Right atrium auricular region (tissue), 2 donors: Measurements from ENCODE around the gene XKR7. TPM values are rescaled to one million over a fixed set of nuclear protein-coding genes. Genes with fewer than 3 reads are reported as not detected.

Source experiments
- DNase-seq: peaks from one replicate; pipeline ENCODE4 v3.0.0-alpha.2; 2019; ENCODE audit warnings: low spot score
- H3K27ac ChIP-seq, 2 donors: fragments of 200-600 bp; sonication (generic); 1 replicate in 1 of 2; 2 replicates in 1 of 2; pipeline ENCODE4 v1.5.1; 2016 to 2019
- H3K27me3 ChIP-seq, 2 donors: fragments of 200-600 bp; sonication (generic); one replicate each; pipeline versions ENCODE4 v1.5.1 to v1.6.0; 2017 to 2019
- H3K36me3 ChIP-seq: fragments of 200-600 bp; sonication (generic); one replicate; pipeline ENCODE4 v1.5.1; 2016
- H3K4me1 ChIP-seq, 2 donors: fragments of 200-600 bp; sonication (generic); one replicate each; pipeline versions ENCODE4 v1.5.1 to v1.6.0; 2017 to 2019
- H3K4me3 ChIP-seq, 2 donors: fragments of 200-600 bp; sonication (generic); 1 replicate in 1 of 2; 2 replicates in 1 of 2; pipeline ENCODE4 v1.5.1; 2017 to 2019; ENCODE audit warnings: mild to moderate bottlenecking in 1 of 2, moderate library complexity in 1 of 2
- H3K9me3 ChIP-seq, 2 donors: fragments of 200-600 bp; sonication (generic); one replicate each; pipeline ENCODE4 v1.5.1; 2019
- total RNA-seq, 2 donors: library from RNA; depleted of rRNA; stranded (reverse); fragments of >200 nt; gene quantifications; one replicate each; pipeline ENCODE4 v1.1.0, GENCODE V29; 2016
- TF ChIP-seq, protein P1 (sequence below), 2 donors: fragments of 200-600 bp; sonication (generic); IDR thresholded peaks; one replicate each; pipeline ENCODE4 v1.5.1; 2019; ENCODE audit warnings: antibody characterized with exemption in 2 of 2

XKR7 gene
- total RNA-seq, 2 donors from 2014 or later = not detected

DNA sequence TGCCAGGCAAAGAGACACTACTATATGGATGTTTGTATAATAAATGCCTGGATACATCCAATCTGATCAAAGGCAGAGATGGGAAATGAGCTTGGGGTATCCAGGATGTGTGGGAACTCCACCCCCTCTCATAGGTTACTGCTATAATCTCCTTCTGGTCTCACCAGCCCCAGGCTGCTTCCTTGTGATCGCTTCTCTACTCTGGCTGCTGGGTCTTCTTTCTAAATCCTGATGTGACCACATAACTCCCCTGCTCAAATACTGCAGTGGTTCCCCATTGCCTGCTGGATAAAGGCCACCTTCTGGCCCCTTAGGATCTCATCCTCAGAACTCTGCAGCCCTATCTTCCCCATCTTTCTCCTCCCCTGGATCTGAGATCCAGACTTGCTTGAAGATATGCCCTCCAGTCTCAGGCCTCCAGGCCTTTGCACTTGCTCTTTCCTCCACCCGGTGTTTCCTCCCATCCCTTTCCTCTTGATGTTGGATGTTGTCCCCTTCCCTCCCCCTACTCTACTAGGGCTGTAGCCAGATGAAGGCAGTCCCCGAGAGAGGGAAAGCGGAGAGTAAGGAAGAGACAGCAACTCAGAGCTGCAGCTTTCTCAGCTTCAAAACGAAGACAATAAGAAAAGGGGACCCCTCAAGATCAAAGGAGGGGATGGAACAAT is 828 bp upstream of the XKR7 start:
- peaks cover 0 to 10% of the 10 kb centered on the region in 2 donors for H3K27me3 ChIP-seq
- no peak overlapping the region for H3K27ac ChIP-seq
- H3K4me1 ChIP-seq = peaks cover 0 to 8% of the 10 kb centered on the region in 2 donors
- no peaks in the 10 kb centered on the region for H3K36me3 ChIP-seq
- TF ChIP-seq, protein P1, sequence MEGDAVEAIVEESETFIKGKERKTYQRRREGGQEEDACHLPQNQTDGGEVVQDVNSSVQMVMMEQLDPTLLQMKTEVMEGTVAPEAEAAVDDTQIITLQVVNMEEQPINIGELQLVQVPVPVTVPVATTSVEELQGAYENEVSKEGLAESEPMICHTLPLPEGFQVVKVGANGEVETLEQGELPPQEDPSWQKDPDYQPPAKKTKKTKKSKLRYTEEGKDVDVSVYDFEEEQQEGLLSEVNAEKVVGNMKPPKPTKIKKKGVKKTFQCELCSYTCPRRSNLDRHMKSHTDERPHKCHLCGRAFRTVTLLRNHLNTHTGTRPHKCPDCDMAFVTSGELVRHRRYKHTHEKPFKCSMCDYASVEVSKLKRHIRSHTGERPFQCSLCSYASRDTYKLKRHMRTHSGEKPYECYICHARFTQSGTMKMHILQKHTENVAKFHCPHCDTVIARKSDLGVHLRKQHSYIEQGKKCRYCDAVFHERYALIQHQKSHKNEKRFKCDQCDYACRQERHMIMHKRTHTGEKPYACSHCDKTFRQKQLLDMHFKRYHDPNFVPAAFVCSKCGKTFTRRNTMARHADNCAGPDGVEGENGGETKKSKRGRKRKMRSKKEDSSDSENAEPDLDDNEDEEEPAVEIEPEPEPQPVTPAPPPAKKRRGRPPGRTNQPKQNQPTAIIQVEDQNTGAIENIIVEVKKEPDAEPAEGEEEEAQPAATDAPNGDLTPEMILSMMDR (IDR thresholded peaks at IDR 0.05) = no peak
- no peaks in the 10 kb centered on the region for H3K9me3 ChIP-seq
- H3K4me3 ChIP-seq = no peak overlapping the region
- no peak for DNase-seq

DNA sequence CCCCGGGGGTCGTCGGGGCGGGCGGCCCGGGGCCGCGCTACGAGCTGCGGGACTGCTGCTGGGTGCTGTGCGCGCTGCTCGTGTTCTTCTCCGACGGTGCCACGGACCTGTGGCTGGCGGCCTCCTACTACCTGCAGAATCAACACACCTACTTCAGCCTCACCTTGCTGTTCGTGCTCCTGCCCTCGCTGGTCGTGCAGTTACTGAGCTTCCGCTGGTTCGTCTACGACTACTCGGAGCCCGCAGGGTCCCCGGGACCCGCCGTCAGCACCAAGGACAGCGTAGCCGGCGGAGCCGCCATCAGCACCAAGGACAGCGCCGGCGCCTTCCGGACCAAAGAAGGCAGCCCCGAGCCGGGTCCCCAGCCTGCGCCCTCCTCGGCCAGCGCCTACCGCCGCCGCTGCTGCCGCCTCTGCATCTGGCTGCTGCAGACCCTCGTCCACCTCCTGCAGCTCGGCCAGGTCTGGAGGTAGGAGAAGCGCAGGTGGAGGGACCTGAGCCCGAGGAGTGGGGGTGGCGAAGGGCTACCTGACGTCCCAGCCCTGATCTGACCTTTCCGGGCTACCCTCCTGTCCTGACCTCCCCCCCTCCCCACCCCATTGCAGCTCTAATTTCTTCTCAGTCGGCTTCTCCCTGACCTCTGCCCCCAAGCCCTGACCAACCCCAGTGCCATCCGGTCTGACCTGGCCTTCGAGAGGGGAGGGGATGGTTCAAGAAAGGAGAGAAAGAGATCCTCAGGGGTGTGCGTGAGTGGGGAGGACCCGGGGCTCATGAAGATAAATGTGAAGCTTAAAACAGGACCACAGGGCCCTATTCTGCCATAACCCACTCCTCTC is 558 bp downstream of the XKR7 start:
- peaks cover 0 to 10% of the 10 kb centered on the region in 2 donors for H3K27me3 ChIP-seq
- H3K9me3 ChIP-seq = no peaks in the 10 kb centered on the region
- H3K36me3 ChIP-seq = no peaks in the 10 kb centered on the region
- DNase-seq = peak; percentile 59
- H3K27ac ChIP-seq = no peak overlapping the region
- TF ChIP-seq, protein P1 (IDR thresholded peaks at IDR 0.05) = no peak
- H3K4me1 ChIP-seq = peaks cover 0 to 8% of the 10 kb centered on the region in 2 donors
- peak overlapping the region in 1 of 2 donors; percentile 17 for H3K4me3 ChIP-seq

DNA sequence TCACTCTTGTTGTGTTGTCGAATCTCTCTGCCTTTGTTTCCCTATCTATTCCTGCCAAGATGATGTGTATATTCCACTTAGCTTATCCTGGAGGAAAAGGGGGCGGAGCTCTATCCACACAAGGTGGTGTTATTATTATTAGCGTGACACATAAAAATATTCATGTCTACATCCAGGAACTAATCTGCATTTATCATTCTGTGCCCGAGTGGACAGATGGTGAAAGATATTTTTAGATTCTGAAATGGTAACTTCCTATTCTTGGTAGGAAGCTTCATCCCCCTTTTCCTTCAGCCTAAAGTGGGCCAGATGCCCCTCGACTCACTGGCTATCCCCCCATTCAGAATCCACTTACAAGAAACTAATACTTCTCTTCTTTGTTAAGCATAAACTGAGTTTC is 2.0 kb downstream of the XKR7 start:
- no peak overlapping the region for H3K27ac ChIP-seq
- TF ChIP-seq, protein P1 (IDR thresholded peaks at IDR 0.05) = no peak
- no peak overlapping the region for H3K4me3 ChIP-seq
- no peaks in the 10 kb centered on the region for H3K36me3 ChIP-seq
- peaks cover 0 to 8% of the 10 kb centered on the region in 2 donors for H3K4me1 ChIP-seq
- no peak for DNase-seq
- no peaks in the 10 kb centered on the region for H3K9me3 ChIP-seq
- H3K27me3 ChIP-seq = peaks cover 0 to 10% of the 10 kb centered on the region in 2 donors

DNA sequence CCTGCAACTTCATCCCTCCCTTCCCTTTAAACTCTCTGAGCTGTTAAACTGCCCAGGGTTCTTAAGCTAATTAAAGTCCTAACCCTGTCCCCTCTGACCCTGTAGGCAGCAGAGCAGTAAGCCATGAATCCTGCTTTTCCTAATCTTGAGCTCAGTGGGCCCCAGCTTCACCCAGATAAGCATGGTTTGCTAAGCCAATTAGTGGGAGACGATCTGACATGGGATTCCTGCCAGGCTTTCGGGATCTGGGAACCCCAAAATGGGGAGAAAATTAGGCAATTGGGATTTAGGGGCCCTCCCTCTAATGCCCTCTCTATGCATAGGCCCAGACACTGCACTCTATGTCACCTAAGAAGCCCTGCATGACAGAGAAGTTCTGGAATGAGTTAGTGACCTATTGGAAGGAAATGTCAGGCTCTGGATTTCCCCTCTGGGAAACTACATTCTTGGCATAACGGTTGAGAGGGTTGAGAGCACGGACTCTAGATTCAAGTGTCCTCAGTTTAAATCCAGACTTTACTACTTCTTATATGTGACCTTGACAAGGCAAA is 4.6 kb downstream of the XKR7 start:
- no peaks in the 10 kb centered on the region for H3K9me3 ChIP-seq
- no peak overlapping the region for H3K4me3 ChIP-seq
- TF ChIP-seq, protein P1 (IDR thresholded peaks at IDR 0.05) = no peak

DNA sequence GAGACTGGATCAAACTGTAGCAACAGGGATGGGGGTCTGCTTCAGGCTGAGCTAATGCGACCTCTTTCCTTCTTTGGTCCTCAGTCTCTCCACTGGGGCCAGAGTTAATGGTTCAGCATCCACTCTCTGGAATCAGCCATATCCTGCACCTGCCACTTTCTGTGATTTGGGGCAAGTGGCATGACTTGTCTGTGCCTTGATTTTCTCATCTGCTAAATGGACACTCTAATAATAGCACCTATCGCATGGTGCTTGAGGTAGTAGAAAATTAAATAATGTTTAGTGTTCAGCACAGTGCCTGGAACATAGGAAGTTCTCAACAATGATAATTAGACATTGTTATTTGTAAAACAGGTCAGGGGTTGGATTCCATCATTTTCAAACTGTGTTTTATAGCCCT is 6.3 kb downstream of the XKR7 start:
- TF ChIP-seq, protein P1 (IDR thresholded peaks at IDR 0.05) = no peak
- Histone ChIP-seq H3K27ac (no peak overlapping the region), H3K4me1 (no peaks in the 10 kb centered on the region), H3K27me3 (no peaks in the 10 kb centered on the region), H3K4me3 (no peak overlapping the region), H3K9me3 (no peaks in the 10 kb centered on the region), H3K36me3 (no peaks in the 10 kb centered on the region)
- no peak for DNase-seq

More for the DNA sequence above, 4.6 kb downstream of the XKR7 start:
- DNase-seq = no peak
- Histone ChIP-seq H3K27me3 (peaks cover 0 to 4% of the 10 kb centered on the region in 2 donors), H3K4me1 (peaks cover 0 to 8% of the 10 kb centered on the region in 2 donors), H3K27ac (no peak overlapping the region), H3K36me3 (no peaks in the 10 kb centered on the region)
